K562 (cell line): ENCODE measurements around the gene DLL4. TPM values are rescaled to one million over a fixed set of nuclear protein-coding genes. Genes with fewer than 3 reads are reported as not detected.
A peak's percentile ranks its signal among the peaks of the same experiment; 100 is the strongest.

Experiments used
- EP300 ChIP-seq: IDR thresholded peaks from 2 replicates; pipeline ENCODE4 v1.6.1; 2012; ENCODE audit warnings: low read length, improper control_type of control experiment
- ERF ChIP-seq: fragments of 450-650 bp; formaldehyde crosslinking; IDR thresholded peaks from 2 replicates; pipeline ENCODE4 v1.4.0; 2020; ENCODE audit warnings: mild to moderate bottlenecking, mixed read lengths
- HDAC1 ChIP-seq, 2 experiments: fragments of 450-650 bp; IDR thresholded peaks; 2 replicates each; pipeline ENCODE4 v1.6.1; 2016 to 2017; ENCODE audit warnings: inconsistent platforms in 1 of 2, mild to moderate bottlenecking in 1 of 2, moderate library complexity in 1 of 2
- KDM1A ChIP-seq, 2 experiments: fragments of 450-650 bp; IDR thresholded peaks; 2 replicates each; pipeline ENCODE4 v1.6.1; 2016; ENCODE audit warnings: mild to moderate bottlenecking in 2 of 2
- MEIS2 ChIP-seq: fragments of 450-650 bp; IDR thresholded peaks from 2 replicates; pipeline ENCODE4 v1.6.1; 2014; ENCODE audit warnings: mild to moderate bottlenecking; ENCODE audit not compliant: partially characterized antibody
- RAD21 ChIP-seq, 2 experiments: fragments of 250-450 bp in 1 of 2; fragments of 450-650 bp in 1 of 2; sonication (Bioruptor Pico) in 1 of 2; formaldehyde crosslinking in 1 of 2; IDR thresholded peaks in 1 of 2; conservative IDR thresholded peaks in 1 of 2; 2 replicates each; pipeline versions ENCODE4 v1.4.0 to v1.8.0; 2020 to 2022; ENCODE audit warnings: mild to moderate bottlenecking in 2 of 2, moderate library complexity in 1 of 2
- REST ChIP-seq, 2 experiments: fragments of 450-650 bp; formaldehyde crosslinking in 1 of 2; IDR thresholded peaks; 2 replicates each; pipeline versions ENCODE4 v1.4.0 to v1.6.1; 2014 to 2020; ENCODE audit warnings: mild to moderate bottlenecking in 2 of 2, borderline replicate concordance in 1 of 2, low read depth in 1 of 2
- UBTF ChIP-seq, 2 experiments: IDR thresholded peaks; 2 replicates each; pipeline ENCODE4 v1.6.1; 2012; ENCODE audit warnings: improper control_type of control experiment in 2 of 2, low read depth in 2 of 2, low read length in 2 of 2, borderline replicate concordance in 1 of 2
- ZNF239 ChIP-seq: fragments of 250-450 bp; sonication (Bioruptor Pico); IDR thresholded peaks from 2 replicates; pipeline ENCODE4 v1.4.0; 2020; ENCODE audit warnings: mild to moderate bottlenecking
- polyA plus RNA-seq, 8 experiments: library from polyadenylated mRNA; depleted of rRNA in 4 of 8; stranded (reverse) in 5 of 8; unstranded in 3 of 8; fragments of >200 nt; fragmentation: Nextera tagmentation in 2 of 8; fragmentation: Illumina TruSeq in 1 of 8; extraction: Ambion mirVana in 2 of 8; extraction: Trizol in 1 of 8; gene quantifications; 2 replicates each; pipeline versions ENCODE4 v1.2.1 to v1.2.3, GENCODE V29; 2011 to 2014; ENCODE audit warnings: inconsistent platforms in 1 of 8, missing spikeins in 1 of 8
- total RNA-seq, 7 experiments: library from RNA; depleted of rRNA in 6 of 7; stranded (reverse); fragments of >200 nt in 6 of 7; fragmentation: Illumina TruSeq in 2 of 7; extraction: Trizol in 2 of 7; gene quantifications; 2 replicates each; pipeline versions ENCODE4 v1.2.1 to v1.2.3, GENCODE V29; 2011 to 2021; ENCODE audit warnings: low replicate concordance in 1 of 7
- TF ChIP-seq, protein P1 (sequence below): sonication (generic); formaldehyde crosslinking; IDR thresholded peaks from 2 replicates; pipeline ENCODE4 v1.8.0; 2023; ENCODE audit warnings: missing genetic modification reagents, mild to moderate bottlenecking, borderline replicate concordance

DLL4 gene
- total and polyA plus RNA-seq, 9 of the 15 experiments (the other 6 are each of a cell fraction or from before 2014, with no cell fraction given) = 0.04 to 1.1 (median 0.41) TPM; not detected in 1

GRCh38 chr15:40891810-40892446, 37.2 kb upstream of the DLL4 start (continued):
- TF ChIP-seq, protein P1, sequence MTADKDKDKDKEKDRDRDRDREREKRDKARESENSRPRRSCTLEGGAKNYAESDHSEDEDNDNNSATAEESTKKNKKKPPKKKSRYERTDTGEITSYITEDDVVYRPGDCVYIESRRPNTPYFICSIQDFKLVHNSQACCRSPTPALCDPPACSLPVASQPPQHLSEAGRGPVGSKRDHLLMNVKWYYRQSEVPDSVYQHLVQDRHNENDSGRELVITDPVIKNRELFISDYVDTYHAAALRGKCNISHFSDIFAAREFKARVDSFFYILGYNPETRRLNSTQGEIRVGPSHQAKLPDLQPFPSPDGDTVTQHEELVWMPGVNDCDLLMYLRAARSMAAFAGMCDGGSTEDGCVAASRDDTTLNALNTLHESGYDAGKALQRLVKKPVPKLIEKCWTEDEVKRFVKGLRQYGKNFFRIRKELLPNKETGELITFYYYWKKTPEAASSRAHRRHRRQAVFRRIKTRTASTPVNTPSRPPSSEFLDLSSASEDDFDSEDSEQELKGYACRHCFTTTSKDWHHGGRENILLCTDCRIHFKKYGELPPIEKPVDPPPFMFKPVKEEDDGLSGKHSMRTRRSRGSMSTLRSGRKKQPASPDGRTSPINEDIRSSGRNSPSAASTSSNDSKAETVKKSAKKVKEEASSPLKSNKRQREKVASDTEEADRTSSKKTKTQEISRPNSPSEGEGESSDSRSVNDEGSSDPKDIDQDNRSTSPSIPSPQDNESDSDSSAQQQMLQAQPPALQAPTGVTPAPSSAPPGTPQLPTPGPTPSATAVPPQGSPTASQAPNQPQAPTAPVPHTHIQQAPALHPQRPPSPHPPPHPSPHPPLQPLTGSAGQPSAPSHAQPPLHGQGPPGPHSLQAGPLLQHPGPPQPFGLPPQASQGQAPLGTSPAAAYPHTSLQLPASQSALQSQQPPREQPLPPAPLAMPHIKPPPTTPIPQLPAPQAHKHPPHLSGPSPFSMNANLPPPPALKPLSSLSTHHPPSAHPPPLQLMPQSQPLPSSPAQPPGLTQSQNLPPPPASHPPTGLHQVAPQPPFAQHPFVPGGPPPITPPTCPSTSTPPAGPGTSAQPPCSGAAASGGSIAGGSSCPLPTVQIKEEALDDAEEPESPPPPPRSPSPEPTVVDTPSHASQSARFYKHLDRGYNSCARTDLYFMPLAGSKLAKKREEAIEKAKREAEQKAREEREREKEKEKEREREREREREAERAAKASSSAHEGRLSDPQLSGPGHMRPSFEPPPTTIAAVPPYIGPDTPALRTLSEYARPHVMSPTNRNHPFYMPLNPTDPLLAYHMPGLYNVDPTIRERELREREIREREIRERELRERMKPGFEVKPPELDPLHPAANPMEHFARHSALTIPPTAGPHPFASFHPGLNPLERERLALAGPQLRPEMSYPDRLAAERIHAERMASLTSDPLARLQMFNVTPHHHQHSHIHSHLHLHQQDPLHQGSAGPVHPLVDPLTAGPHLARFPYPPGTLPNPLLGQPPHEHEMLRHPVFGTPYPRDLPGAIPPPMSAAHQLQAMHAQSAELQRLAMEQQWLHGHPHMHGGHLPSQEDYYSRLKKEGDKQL (CRISPR knock-in tag) = no peak
- TF ChIP-seq EP300 (peak; percentile 15; the same call in 1 of the 2 replicates), REST (IDR thresholded peaks at IDR 0.05; ENCODE audit: borderline replicate concordance) (peak; percentile 82; the same call in 1 of the 2 replicates), REST (CRISPR knock-in tag; IDR thresholded peaks at IDR 0.05; ENCODE audit: low read depth) (no peak), KDM1A (IDR thresholded peaks at IDR 0.05) (no peak), ERF (CRISPR knock-in tag) (no peak), UBTF (IDR thresholded peaks at IDR 0.05; ENCODE audit: borderline replicate concordance in 1 of 2, low read depth in 2 of 2, low read length in 2 of 2) (no peak), HDAC1 (IDR thresholded peaks at IDR 0.05) (no peak), ZNF239 (CRISPR knock-in tag) (no peak), MEIS2 (no peak), RAD21 (CRISPR knock-in tag; conservative IDR thresholded peaks at IDR 0.05 in 1 of 2, IDR thresholded peaks at IDR 0.05 in 1 of 2) (peak; percentile 62 to 82)
